HS-5 (cell line): ENCODE results near the gene CERKL.

Source experiments
- DNase-seq: peaks from one replicate; pipeline ENCODE4 v3.0.0-alpha.2; 2012; ENCODE audit warnings: low read depth

The CERKL gene

GRCh38 chr2:181574321-181574720, 82.6 kb downstream of the CERKL start:
- DNase-seq, result no peak

- DNase-seq, result peak; percentile 19
Observed at GRCh38 chr2:181573140-181573736, 83.7 kb downstream of the CERKL start.

GRCh38 chr2:181570833-181571661, 85.9 kb downstream of the CERKL start:
- no peak for DNase-seq

- no peak for DNase-seq
Observed at GRCh38 chr2:181570059-181570458, 86.8 kb downstream of the CERKL start.

DNA sequence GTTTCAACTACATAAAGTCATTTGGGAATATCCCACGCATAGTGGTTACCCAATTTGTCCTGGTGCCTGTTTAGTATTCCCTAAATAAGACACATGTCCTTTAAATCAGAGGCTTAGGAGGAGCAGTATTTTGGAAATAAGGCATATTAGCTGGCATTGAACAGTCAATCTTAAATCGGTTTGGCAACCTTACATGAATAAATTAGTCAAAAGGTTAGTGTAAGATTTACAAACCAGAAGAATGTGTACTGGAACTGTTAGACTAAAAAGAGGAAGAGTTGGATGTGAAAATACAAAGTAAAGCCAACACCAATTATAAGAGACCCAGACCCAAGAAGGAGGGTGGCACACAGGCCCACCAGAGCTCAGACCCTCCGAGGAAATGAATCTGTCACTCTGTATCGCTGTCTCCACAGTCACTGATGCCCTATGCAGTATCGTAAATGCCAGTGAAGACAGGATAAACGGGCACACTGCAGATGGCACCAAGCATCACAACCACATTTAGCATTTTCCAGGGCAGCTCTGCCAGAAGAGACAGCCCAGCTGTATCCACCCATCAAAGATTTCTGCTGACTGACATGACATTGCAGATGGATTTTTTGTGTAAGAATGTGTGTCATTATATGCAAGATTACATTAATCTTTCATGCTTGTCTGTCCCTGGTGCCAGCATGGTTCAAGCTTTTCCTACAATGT, 90.4 kb downstream of the CERKL start:
- no peak for DNase-seq

DNA sequence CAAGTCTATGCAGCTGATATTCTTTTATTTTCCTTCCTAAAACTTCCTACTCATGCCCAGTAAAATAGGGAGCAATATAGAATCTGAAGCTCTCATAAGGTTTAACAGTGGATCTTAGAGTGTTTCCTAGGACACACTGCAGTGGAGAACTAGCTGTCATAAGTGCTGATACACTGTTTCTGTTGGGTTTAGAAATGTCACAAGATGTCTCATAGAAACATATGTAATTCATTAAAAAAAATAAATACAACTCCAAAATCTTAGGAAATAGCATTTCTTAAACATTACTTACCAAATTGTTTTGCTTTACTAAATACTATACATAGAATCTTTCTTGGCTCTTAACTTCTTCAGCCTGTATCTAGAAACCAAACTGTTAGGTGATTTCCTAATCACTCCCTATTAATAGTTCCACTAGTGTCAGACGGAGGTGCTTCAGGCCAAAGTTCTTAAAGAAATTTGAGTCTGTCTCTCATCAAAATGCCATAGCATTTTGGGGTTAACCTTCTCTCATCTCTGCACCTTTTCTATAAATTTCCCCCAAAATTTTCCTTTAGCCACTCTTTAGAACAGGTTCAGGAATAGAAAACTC, 93.7 kb downstream of the CERKL start:
- peak; percentile 16 for DNase-seq

GRCh38 chr2:181558371-181558770, 98.5 kb downstream of the CERKL start:
- no peak for DNase-seq

DNA sequence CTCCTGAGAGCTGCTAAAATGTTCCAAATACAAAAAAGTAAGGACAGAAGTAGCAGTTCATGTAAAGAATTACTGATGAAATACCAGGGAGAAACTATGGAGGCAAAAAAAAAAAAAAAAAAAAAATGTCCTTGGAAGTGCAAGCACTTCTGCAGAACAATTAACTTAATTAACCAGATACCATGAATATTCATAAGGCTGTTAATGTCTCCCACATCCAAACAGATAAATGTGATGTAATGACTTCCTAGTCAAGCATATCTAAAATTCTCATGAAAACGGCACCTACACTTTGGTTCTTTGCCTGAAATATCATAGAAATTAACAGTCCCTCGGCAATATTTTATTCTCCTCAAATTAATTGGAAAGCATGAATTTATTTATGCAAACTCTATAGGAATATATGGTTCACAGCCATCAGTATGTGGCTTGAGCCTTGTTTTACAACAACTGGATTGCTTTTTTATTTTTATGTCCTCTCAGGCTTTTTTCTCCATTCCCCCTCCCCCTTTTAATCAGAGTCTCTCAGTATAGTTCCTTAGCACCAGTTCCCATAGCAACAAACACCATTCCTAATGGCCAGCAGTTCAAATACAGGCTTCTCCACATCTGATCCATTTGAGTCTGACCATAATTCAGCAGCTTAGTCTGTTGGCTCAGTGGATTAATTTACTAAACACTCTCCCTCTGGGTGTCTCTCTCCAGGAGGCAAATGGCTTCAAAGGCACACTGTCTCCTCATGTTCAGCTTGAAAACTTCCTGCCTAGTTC, 102.7 kb downstream of the CERKL start:
- DNase-seq, result no peak

DNA sequence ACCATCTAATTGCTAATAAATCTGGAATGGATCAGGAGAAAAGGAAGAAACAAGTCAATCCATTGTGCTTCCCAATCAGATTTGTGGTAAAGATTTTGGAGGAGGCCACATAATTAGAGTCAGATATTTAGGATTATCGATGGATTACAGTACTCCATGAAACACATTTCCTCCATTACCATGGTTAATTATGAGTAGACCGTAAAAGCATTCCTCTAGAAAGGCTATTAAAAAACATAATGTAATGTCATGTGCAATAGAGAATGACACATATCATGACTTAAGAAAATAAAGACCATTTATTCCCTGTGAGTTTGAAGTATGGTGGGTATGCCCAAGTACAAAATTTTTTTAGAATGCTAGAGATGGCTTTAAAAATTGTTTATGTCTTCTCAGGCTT, 103.7 kb downstream of the CERKL start:
- DNase-seq, result no peak

- no peak for DNase-seq
Observed at GRCh38 chr2:181552808-181553207, 104.1 kb downstream of the CERKL start.

DNA sequence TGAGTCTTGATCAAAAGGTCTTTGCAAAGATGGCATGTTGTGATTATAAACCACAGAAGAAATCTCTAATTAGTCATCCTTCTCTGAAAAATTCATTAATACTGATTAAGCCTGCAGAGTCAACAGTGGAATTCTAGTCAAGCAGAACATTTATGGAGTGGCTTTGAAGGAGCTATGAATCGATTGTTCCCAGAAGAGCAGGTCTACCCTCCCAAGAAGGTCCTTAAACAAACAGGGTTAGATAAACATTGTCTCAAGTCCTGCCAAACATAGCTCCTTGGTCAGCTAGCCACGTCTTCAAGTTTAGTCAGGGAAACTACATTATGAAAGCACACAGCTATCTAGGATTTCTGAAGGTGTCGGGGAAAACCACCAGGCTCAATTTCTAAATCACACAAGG, 110.8 kb downstream of the CERKL start:
- no peak for DNase-seq

DNA sequence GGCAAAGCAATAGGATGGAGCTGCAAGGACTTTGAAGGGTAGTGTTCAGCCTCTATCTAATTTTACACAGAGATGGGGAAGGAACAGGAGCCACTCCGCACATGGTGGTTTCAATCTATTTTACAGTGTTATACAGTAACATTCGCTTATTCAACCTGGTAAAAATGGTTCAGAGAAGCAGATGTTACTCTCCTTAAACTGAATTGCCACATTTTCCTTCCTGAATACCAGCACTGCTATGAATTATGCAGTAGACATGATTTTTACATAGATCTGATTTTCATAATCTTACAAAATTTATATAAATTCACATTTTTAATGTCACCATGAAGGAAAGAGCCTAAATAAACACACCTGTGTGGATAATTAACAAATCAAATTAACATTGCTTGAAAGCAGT, 114.7 kb downstream of the CERKL start:
- no peak for DNase-seq

- DNase-seq, result no peak
Observed at GRCh38 chr2:181540421-181540820, 116.5 kb downstream of the CERKL start.

DNA sequence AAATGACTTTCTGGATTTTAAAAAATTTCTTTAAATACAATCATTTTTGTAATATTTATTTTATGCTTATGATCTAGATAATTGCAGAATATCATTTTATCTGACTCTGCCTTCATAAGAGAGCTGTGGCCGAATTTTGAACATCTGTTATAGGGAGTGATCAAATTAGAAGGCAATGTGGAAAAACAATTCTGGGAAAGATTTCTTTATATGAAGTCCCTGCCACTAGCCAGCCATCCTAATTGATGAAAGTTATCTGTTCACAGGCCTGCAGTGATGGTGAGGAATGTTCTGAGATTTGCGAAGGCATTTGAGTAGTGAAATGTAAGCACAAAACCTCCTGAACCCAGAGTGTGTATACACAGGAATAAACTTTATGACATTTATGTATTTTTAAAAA, 120.2 kb downstream of the CERKL start:
- no peak for DNase-seq

- no peak for DNase-seq
Observed at GRCh38 chr2:181528441-181528840, 128.5 kb downstream of the CERKL start.

DNA sequence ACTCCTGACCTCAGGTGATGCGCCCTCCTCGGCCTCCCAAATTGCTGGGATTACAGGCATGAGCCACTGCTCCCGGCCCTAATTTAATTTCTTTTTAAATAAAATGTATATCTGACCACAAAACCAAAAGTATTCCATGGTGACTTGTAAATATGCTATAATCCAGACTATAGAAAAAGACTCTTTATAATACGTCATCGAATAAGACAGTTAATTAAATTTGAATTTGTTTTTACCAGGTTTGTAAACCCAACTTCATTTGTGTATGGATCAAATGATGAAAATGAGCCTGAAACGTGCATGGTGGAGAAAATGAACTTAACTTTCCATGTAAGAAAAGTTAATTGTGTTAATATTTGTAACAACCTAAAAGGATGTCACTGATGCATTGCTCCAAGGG, 129.8 kb downstream of the CERKL start:
- no peak for DNase-seq

GRCh38 chr2:181526014-181526413, 130.9 kb downstream of the CERKL start:
- DNase-seq, result no peak

- no peak for DNase-seq
Observed at GRCh38 chr2:181523756-181524155, 133.1 kb downstream of the CERKL start.

GRCh38 chr2:181520253-181520652, 136.7 kb downstream of the CERKL start:
- DNase-seq, result no peak

DNA sequence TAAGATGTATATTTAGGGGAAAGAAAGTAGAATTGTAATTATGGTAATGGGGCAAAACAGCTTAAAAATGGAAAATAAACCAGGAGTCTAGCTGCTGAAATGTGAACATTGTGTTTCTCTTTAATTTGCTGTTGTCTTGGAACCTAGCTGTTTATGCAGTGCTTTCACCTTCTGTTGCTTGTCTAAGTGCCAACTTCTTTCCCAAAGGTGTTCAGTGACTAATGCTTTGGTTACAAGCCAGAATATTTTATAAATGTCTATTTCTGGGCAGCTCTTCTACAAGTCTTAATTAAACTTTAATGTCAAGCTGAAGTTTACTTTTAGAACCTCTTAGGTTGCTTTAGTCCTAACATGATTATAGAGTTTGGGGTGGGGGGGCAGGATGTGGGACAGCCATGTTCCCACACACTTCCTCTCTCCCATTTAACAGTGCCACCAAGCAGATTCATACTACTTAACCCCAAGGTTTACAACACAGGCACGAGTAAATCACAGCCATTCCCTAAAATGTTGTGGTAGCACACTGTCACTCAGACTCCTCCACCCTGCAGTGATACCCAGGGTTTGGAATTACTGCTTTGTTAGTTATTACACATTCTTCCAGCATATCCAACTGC, 139.1 kb downstream of the CERKL start:
- no peak for DNase-seq

GRCh38 chr2:181516992-181517391, 139.9 kb downstream of the CERKL start:
- no peak for DNase-seq

GRCh38 chr2:181515719-181516118, 141.2 kb downstream of the CERKL start:
- no peak for DNase-seq
